ENCODE data around the gene NGF.

The NGF gene

GRCh38 chr1:115338457-115338820, 390 bp upstream of the NGF start:
- H3K27ac ChIP-seq (ENCODE audit: low read depth, low read length) = no peak overlapping the region
- WGBS (ENCODE audit: extremely low coverage, insufficient coverage, insufficient read length) = no CpG with 5 or more reads among the region's 25 CpGs
- H3K27me3 ChIP-seq (ENCODE audit: insufficient read depth, low read length) = peaks cover 18% of the 10 kb centered on the region
- no peak overlapping the region for H3K14ac ChIP-seq (ENCODE audit: low read length)
- no peak overlapping the region for H2BK120ac ChIP-seq (ENCODE audit: insufficient read depth, low read length, poor library complexity)
- H3K18ac ChIP-seq (ENCODE audit: low read length) = no peak overlapping the region
- peak overlapping the region; percentile 100 for H3K4me2 ChIP-seq (ENCODE audit: low read length)
- H3K4me1 ChIP-seq (ENCODE audit: control insufficient read depth in 1 of 2, insufficient read depth in 2 of 2, low read length in 2 of 2) = peaks cover 6 to 7% of the 10 kb centered on the region in 2 experiments
- no peak overlapping the region for H2BK12ac ChIP-seq (ENCODE audit: low read length)
- H3K79me2 ChIP-seq (ENCODE audit: control insufficient read depth, insufficient read depth, low read length, poor library complexity) = no peaks in the 10 kb centered on the region
- H3K9ac ChIP-seq (ENCODE audit: low read length) = no peak overlapping the region
- no peak overlapping the region for H2AK5ac ChIP-seq (ENCODE audit: low read length)
- peaks cover 1% of the 10 kb centered on the region for H3K9me3 ChIP-seq (ENCODE audit: insufficient read depth, low read depth, low read length)
- no peak overlapping the region for H4K91ac ChIP-seq (ENCODE audit: low read depth, low read length)
- no peak overlapping the region for H4K12ac ChIP-seq (ENCODE audit: low read depth, low read length)
- peaks cover 8% of the 10 kb centered on the region for H3K79me1 ChIP-seq (ENCODE audit: low read length)
- no peak overlapping the region for H4K8ac ChIP-seq (ENCODE audit: low read depth, low read length)
- no peak overlapping the region for H2BK5ac ChIP-seq (ENCODE audit: low read depth, low read length, poor library complexity)
- no peak overlapping the region for H3K4me3 ChIP-seq (ENCODE audit: low read depth, low read length)
- no peak for DNase-seq
- no peak overlapping the region for H3K4ac ChIP-seq (ENCODE audit: low read depth, low read length)
- no peaks in the 10 kb centered on the region for H3K36me3 ChIP-seq (ENCODE audit: control insufficient read depth in 1 of 2, insufficient read depth in 2 of 2, low read length in 2 of 2)
- H3K23ac ChIP-seq (ENCODE audit: low read length) = no peak overlapping the region
- no peak overlapping the region for H2AFZ ChIP-seq (ENCODE audit: insufficient read depth, low read length, poor library complexity)

- H2BK5ac ChIP-seq (ENCODE audit: low read depth, low read length, poor library complexity) = no peak overlapping the region
Observed at GRCh38 chr1:115337276-115337632, 795 bp downstream of the NGF start.

GRCh38 chr1:115336741-115337140, 1.3 kb downstream of the NGF start:
- H3K4ac ChIP-seq (ENCODE audit: low read depth, low read length) = no peak overlapping the region
- H3K18ac ChIP-seq (ENCODE audit: low read length) = no peak overlapping the region
- H3K9ac ChIP-seq (ENCODE audit: low read length) = no peak overlapping the region
- H4K12ac ChIP-seq (ENCODE audit: low read depth, low read length) = no peak overlapping the region
- H3K79me2 ChIP-seq (ENCODE audit: control insufficient read depth, insufficient read depth, low read length, poor library complexity) = no peaks in the 10 kb centered on the region
- no peak overlapping the region for H4K8ac ChIP-seq (ENCODE audit: low read depth, low read length)
- H3K27me3 ChIP-seq (ENCODE audit: insufficient read depth, low read length) = peaks cover 18% of the 10 kb centered on the region
- no peak for DNase-seq
- no CpG with 5 or more reads among the region's 3 CpGs for WGBS (ENCODE audit: extremely low coverage, insufficient coverage, insufficient read length)
- H2AK5ac ChIP-seq (ENCODE audit: low read length) = no peak overlapping the region
- H3K79me1 ChIP-seq (ENCODE audit: low read length) = peaks cover 8% of the 10 kb centered on the region
- H2BK5ac ChIP-seq (ENCODE audit: low read depth, low read length, poor library complexity) = no peak overlapping the region
- no peak overlapping the region for H3K4me3 ChIP-seq (ENCODE audit: low read depth, low read length)
- H4K91ac ChIP-seq (ENCODE audit: low read depth, low read length) = no peak overlapping the region
- no peak overlapping the region for H2BK120ac ChIP-seq (ENCODE audit: insufficient read depth, low read length, poor library complexity)
- peaks cover 6 to 7% of the 10 kb centered on the region in 2 experiments for H3K4me1 ChIP-seq (ENCODE audit: control insufficient read depth in 1 of 2, insufficient read depth in 2 of 2, low read length in 2 of 2)
- no peak overlapping the region for H3K4me2 ChIP-seq (ENCODE audit: low read length)
- no peaks in the 10 kb centered on the region for H3K36me3 ChIP-seq (ENCODE audit: control insufficient read depth in 1 of 2, insufficient read depth in 2 of 2, low read length in 2 of 2)
- no peak overlapping the region for H3K14ac ChIP-seq (ENCODE audit: low read length)
- H2AFZ ChIP-seq (ENCODE audit: insufficient read depth, low read length, poor library complexity) = no peak overlapping the region
- H3K27ac ChIP-seq (ENCODE audit: low read depth, low read length) = no peak overlapping the region
- no peak overlapping the region for H2BK12ac ChIP-seq (ENCODE audit: low read length)
- no peak overlapping the region for H3K23ac ChIP-seq (ENCODE audit: low read length)
- peaks cover 1% of the 10 kb centered on the region for H3K9me3 ChIP-seq (ENCODE audit: insufficient read depth, low read depth, low read length)

More at GRCh38 chr1:115337276-115337632, 795 bp downstream of the NGF start:
- peak overlapping the region; percentile 5 for H2AK5ac ChIP-seq (ENCODE audit: low read length)
- peak overlapping the region; percentile 67 for H4K8ac ChIP-seq (ENCODE audit: low read depth, low read length)
- H3K9me3 ChIP-seq (ENCODE audit: insufficient read depth, low read depth, low read length) = peaks cover 1% of the 10 kb centered on the region
- H3K27me3 ChIP-seq (ENCODE audit: insufficient read depth, low read length) = peaks cover 18% of the 10 kb centered on the region
- H3K18ac ChIP-seq (ENCODE audit: low read length) = peak overlapping the region; percentile 85
- peaks cover 6 to 7% of the 10 kb centered on the region in 2 experiments for H3K4me1 ChIP-seq (ENCODE audit: control insufficient read depth in 1 of 2, insufficient read depth in 2 of 2, low read length in 2 of 2)
- DNase-seq = no peak
- H3K23ac ChIP-seq (ENCODE audit: low read length) = no peak overlapping the region
- H3K9ac ChIP-seq (ENCODE audit: low read length) = peak overlapping the region; percentile 62
- no peak overlapping the region for H3K4ac ChIP-seq (ENCODE audit: low read depth, low read length)
- H3K79me1 ChIP-seq (ENCODE audit: low read length) = peaks cover 8% of the 10 kb centered on the region
- H3K79me2 ChIP-seq (ENCODE audit: control insufficient read depth, insufficient read depth, low read length, poor library complexity) = no peaks in the 10 kb centered on the region
- H3K36me3 ChIP-seq (ENCODE audit: control insufficient read depth in 1 of 2, insufficient read depth in 2 of 2, low read length in 2 of 2) = no peaks in the 10 kb centered on the region
- H4K91ac ChIP-seq (ENCODE audit: low read depth, low read length) = peak overlapping the region; percentile 64
- H3K4me3 ChIP-seq (ENCODE audit: low read depth, low read length) = peak overlapping the region; percentile 76
- no CpG with 5 or more reads among the region's 19 CpGs for WGBS (ENCODE audit: extremely low coverage, insufficient coverage, insufficient read length)
- no peak overlapping the region for H3K27ac ChIP-seq (ENCODE audit: low read depth, low read length)
- peak overlapping the region; percentile 71 for H2BK12ac ChIP-seq (ENCODE audit: low read length)
- H3K14ac ChIP-seq (ENCODE audit: low read length) = peak overlapping the region; percentile 29
- peak overlapping the region; percentile 68 for H2BK120ac ChIP-seq (ENCODE audit: insufficient read depth, low read length, poor library complexity)
- peak overlapping the region; percentile 100 for H3K4me2 ChIP-seq (ENCODE audit: low read length)
- H4K12ac ChIP-seq (ENCODE audit: low read depth, low read length) = peak overlapping the region; percentile 22
- peak overlapping the region; percentile 79 for H2AFZ ChIP-seq (ENCODE audit: insufficient read depth, low read length, poor library complexity)

- no peak overlapping the region for H4K12ac ChIP-seq (ENCODE audit: low read depth, low read length)
- H3K14ac ChIP-seq (ENCODE audit: low read length) = no peak overlapping the region
- no peaks in the 10 kb centered on the region for H3K36me3 ChIP-seq (ENCODE audit: control insufficient read depth in 1 of 2, insufficient read depth in 2 of 2, low read length in 2 of 2)
- no peak overlapping the region for H4K91ac ChIP-seq (ENCODE audit: low read depth, low read length)
- H2BK5ac ChIP-seq (ENCODE audit: low read depth, low read length, poor library complexity) = no peak overlapping the region
- peaks cover 4 to 7% of the 10 kb centered on the region in 2 experiments for H3K4me1 ChIP-seq (ENCODE audit: control insufficient read depth in 1 of 2, insufficient read depth in 2 of 2, low read length in 2 of 2)
- H2BK120ac ChIP-seq (ENCODE audit: insufficient read depth, low read length, poor library complexity) = no peak overlapping the region
- no peak overlapping the region for H4K8ac ChIP-seq (ENCODE audit: low read depth, low read length)
- H3K79me1 ChIP-seq (ENCODE audit: low read length) = peaks cover 8% of the 10 kb centered on the region
- H3K9ac ChIP-seq (ENCODE audit: low read length) = no peak overlapping the region
- H3K27ac ChIP-seq (ENCODE audit: low read depth, low read length) = no peak overlapping the region
- no peak overlapping the region for H3K4me3 ChIP-seq (ENCODE audit: low read depth, low read length)
- H2AK5ac ChIP-seq (ENCODE audit: low read length) = no peak overlapping the region
- peaks cover 6% of the 10 kb centered on the region for H3K27me3 ChIP-seq (ENCODE audit: insufficient read depth, low read length)
- H2AFZ ChIP-seq (ENCODE audit: insufficient read depth, low read length, poor library complexity) = no peak overlapping the region
- H3K79me2 ChIP-seq (ENCODE audit: control insufficient read depth, insufficient read depth, low read length, poor library complexity) = no peaks in the 10 kb centered on the region
- no peak overlapping the region for H2BK12ac ChIP-seq (ENCODE audit: low read length)
- no peak overlapping the region for H3K18ac ChIP-seq (ENCODE audit: low read length)
- peaks cover 1% of the 10 kb centered on the region for H3K9me3 ChIP-seq (ENCODE audit: insufficient read depth, low read depth, low read length)
- DNase-seq = peak; percentile 32 to 63
- H3K23ac ChIP-seq (ENCODE audit: low read length) = no peak overlapping the region
- no peak overlapping the region for H3K4me2 ChIP-seq (ENCODE audit: low read length)
- WGBS (ENCODE audit: extremely low coverage, insufficient coverage, insufficient read length) = no CpG with 5 or more reads among the region's 7 CpGs
- no peak overlapping the region for H3K4ac ChIP-seq (ENCODE audit: low read depth, low read length)
Observed at GRCh38 chr1:115332813-115333608, 5.0 kb downstream of the NGF start.

Data from trophoblast cell (in vitro differentiated cells and primary cell).